Breast epithelium (tissue), 3 donors: ENCODE measurements around the gene UPK1B.

Source experiments
- CTCF ChIP-seq, 3 donors: fragments of 450-650 bp; IDR thresholded peaks; one replicate each; pipeline ENCODE4 v1.5.1; 2016 to 2017; ENCODE audit warnings: antibody characterized with exemption in 3 of 3, mild to moderate bottlenecking in 3 of 3, moderate library complexity in 3 of 3
- POLR2AphosphoS5 ChIP-seq, 3 donors: sonication (generic); formaldehyde crosslinking; IDR thresholded peaks; one replicate each; pipeline ENCODE4 v1.6.1; 2017; ENCODE audit warnings: antibody characterized with exemption in 3 of 3

- no peak for TF ChIP-seq CTCF (IDR thresholded peaks at IDR 0.05)
- peak; percentile 60 to 68 (median 60) for TF ChIP-seq POLR2AphosphoS5 (IDR thresholded peaks at IDR 0.05)
Observed at GRCh38 chr3:119240591-119241434, 67.4 kb downstream of the UPK1B start, which contains the start of gene B4GALT4.
